IMR-90 (cell line): ENCODE measurements around the gene ZNF888. TPM values are rescaled to one million over a fixed set of nuclear protein-coding genes. Genes with fewer than 3 reads are reported as not detected.
A peak's percentile ranks its signal among the peaks of the same experiment; 100 is the strongest.
"Not testable (repeated sequence)": the region's sequence is repeated elsewhere in the genome, so short reads cannot be mapped to it uniquely, and the experiment has no call there.

Experiments used
- ATAC-seq: fragments of 200-7000 bp; cut with Tn5 transposase; 2 replicates; pipeline ENCODE4 v1.9.1; 2020; ENCODE audit warnings: low read depth, mild to moderate bottlenecking, moderate library complexity
- BruUV-seq: library from RNA; stranded (reverse); fragments of 400-500 nt; replicated peaks from 2 replicates; lab custom pipeline; 2021; lab: Mats Ljungman, UMichigan
- CTCF ChIA-PET: fragments of 300-600 bp; formaldehyde crosslinking; extraction: SDS; loops from one replicate; lab custom pipeline; 2021; ENCODE audit warnings: antibody characterized with exemption; lab: Yijun Ruan, JAX
- POLR2A ChIA-PET: fragments of 300-600 bp; sonication (Branson Sonifier 250); formaldehyde crosslinking; loops from one replicate; lab custom pipeline; 2022; ENCODE audit warnings: antibody characterized with exemption; ENCODE audit not compliant: unreplicated experiment; lab: Charles Lee
- DNase-seq: peaks from one replicate; pipeline ENCODE4 v3.0.0; 2013
- H2AFZ ChIP-seq: replicated peaks from 2 replicates; pipeline ENCODE3; 2013; ENCODE audit warnings: low read length, mild to moderate bottlenecking; ENCODE audit not compliant: poor library complexity
- H2AK5ac ChIP-seq: 2 replicates; pipeline ENCODE4 v1.6.1; 2013; ENCODE audit warnings: low read depth, low read length, inconsistent platforms
- H2AK9ac ChIP-seq: replicated peaks from 2 replicates; pipeline ENCODE3; 2013; ENCODE audit warnings: mild to moderate bottlenecking, low read depth, low read length, moderate library complexity; ENCODE audit not compliant: poor library complexity
- H2BK120ac ChIP-seq: 2 replicates; pipeline ENCODE4 v1.6.1; 2013; ENCODE audit warnings: low read depth, low read length, inconsistent platforms
- H2BK15ac ChIP-seq: 3 replicates; pipeline ENCODE4 v1.6.1; 2013; ENCODE audit warnings: low read depth, low read length, inconsistent platforms
- H2BK20ac ChIP-seq: 2 replicates; pipeline ENCODE4 v1.6.1; 2013; ENCODE audit warnings: low read depth, mild to moderate bottlenecking, inconsistent platforms, low read length, moderate library complexity
- H2BK5ac ChIP-seq: 2 replicates; pipeline ENCODE4 v1.6.1; 2013; ENCODE audit warnings: mild to moderate bottlenecking, low read depth, low read length, inconsistent platforms; ENCODE audit not compliant: poor library complexity, severe bottlenecking
- H3K14ac ChIP-seq: replicated peaks from 2 replicates; pipeline ENCODE4 v1.6.1; 2013; ENCODE audit warnings: low read depth, low read length, inconsistent platforms
- H3K18ac ChIP-seq: 2 replicates; pipeline ENCODE4 v1.6.1; 2013; ENCODE audit warnings: low read depth, low read length, control low read depth
- H3K23ac ChIP-seq: 2 replicates; pipeline ENCODE4 v1.6.1; 2013; ENCODE audit warnings: low read depth, low read length, inconsistent platforms
- H3K27ac ChIP-seq: 2 replicates; pipeline ENCODE4 v1.5.1; 2013; ENCODE audit warnings: mild to moderate bottlenecking, control low read depth, low read length; ENCODE audit not compliant: insufficient read depth
- H3K27me3 ChIP-seq: 2 replicates; pipeline ENCODE4 v1.6.1; 2013; ENCODE audit warnings: low read length; ENCODE audit not compliant: control insufficient read depth, insufficient read depth
- H3K36me3 ChIP-seq: 2 replicates; pipeline ENCODE4 v1.6.1; 2013; ENCODE audit warnings: low read length, mixed read lengths; ENCODE audit not compliant: control insufficient read depth, insufficient read depth
- H3K4ac ChIP-seq: 2 replicates; pipeline ENCODE4 v1.6.1; 2013; ENCODE audit warnings: low read depth, low read length, inconsistent platforms
- H3K4me1 ChIP-seq: 2 replicates; pipeline ENCODE4 v1.6.1; 2013; ENCODE audit warnings: low read length, mixed read lengths; ENCODE audit not compliant: control insufficient read depth, insufficient read depth
- H3K4me2 ChIP-seq: 2 replicates; pipeline ENCODE4 v1.6.1; 2013; ENCODE audit warnings: low read depth, mild to moderate bottlenecking, control low read depth, low read length, moderate library complexity
- H3K4me3 ChIP-seq: 2 replicates; pipeline ENCODE4 v1.5.1; 2013; ENCODE audit warnings: low read depth, mild to moderate bottlenecking, control low read depth, low read length, moderate library complexity; ENCODE audit not compliant: insufficient read depth
- H3K56ac ChIP-seq: 2 replicates; pipeline ENCODE4 v1.6.1; 2013; ENCODE audit warnings: low read length, inconsistent platforms; ENCODE audit not compliant: insufficient read depth; ENCODE audit errors: extremely low read depth
- H3K79me1 ChIP-seq, 2 experiments: 2 replicates each; pipeline ENCODE4 v1.6.1; 2013; ENCODE audit warnings: low read length in 2 of 2, inconsistent platforms in 1 of 2, low read depth in 1 of 2
- H3K9ac ChIP-seq: 2 replicates; pipeline ENCODE4 v1.6.1; 2013; ENCODE audit warnings: low read depth, low read length, control low read depth
- H3K9me1 ChIP-seq: 2 replicates; pipeline ENCODE4 v1.6.1; 2013; ENCODE audit warnings: low read length, inconsistent platforms; ENCODE audit not compliant: insufficient read depth
- H3K9me3 ChIP-seq: 2 replicates; pipeline ENCODE4 v1.6.1; 2013; ENCODE audit warnings: low read length; ENCODE audit not compliant: control insufficient read depth, insufficient read depth
- H4K20me1 ChIP-seq: 2 replicates; pipeline ENCODE4 v1.6.1; 2013; ENCODE audit warnings: low read length, inconsistent platforms; ENCODE audit not compliant: insufficient read depth
- H4K5ac ChIP-seq: 2 replicates; pipeline ENCODE4 v1.6.1; 2013; ENCODE audit warnings: mild to moderate bottlenecking, low read depth, low read length, control low read depth
- H4K8ac ChIP-seq, 2 experiments: 2 replicates each; pipeline ENCODE4 v1.6.1; 2013; ENCODE audit warnings: low read depth in 2 of 2, low read length in 2 of 2, control low read depth in 1 of 2, inconsistent platforms in 1 of 2
- H4K91ac ChIP-seq: 2 replicates; pipeline ENCODE4 v1.6.1; 2013; ENCODE audit warnings: low read depth, low read length, inconsistent platforms; ENCODE audit not compliant: insufficient read depth
- CEBPB ChIP-seq: IDR thresholded peaks from 2 replicates; pipeline ENCODE4 v1.6.1; 2012; ENCODE audit warnings: low read depth, low read length, improper control_type of control experiment
- WGBS, 2 experiments: methylation state at CpG; one replicate each; pipeline versions ENCODE4 v1.1.5 to v1.1.7; 2013; ENCODE audit warnings: missing lambda C conversion rate in 2 of 2; ENCODE audit not compliant: insufficient read length in 1 of 2; ENCODE audit errors: extremely low coverage in 2 of 2; 5-methylcytosine and 5-hydroxymethylcytosine counted together
- dilution Hi-C: fragments of 300-500 bp; cut with HindIII; formaldehyde crosslinking; loops from one replicate; pipeline ENCODE4 v1.14.3; 2018; ENCODE audit warnings: low sequenced_read_pairs; ENCODE audit not compliant: unreplicated experiment
- in situ Hi-C: fragments of 300-500 bp; cut with MboI; formaldehyde crosslinking; loops from 3 replicates; pipeline ENCODE4 v1.14.3; 2019; ENCODE audit warnings: low sequenced_read_pairs, inconsistent platforms, mixed read lengths
- intact Hi-C: fragments of 100-400 bp; cut with micrococcal nuclease; formaldehyde crosslinking; loops from 2 replicates; pipeline ENCODE4 v1.10.0; 2022
- polyA plus RNA-seq, 3 experiments: library from polyadenylated mRNA; depleted of rRNA; stranded (reverse); fragments of >200 nt; gene quantifications; 2 replicates each; pipeline ENCODE4 v1.2.3, GENCODE V29; 2012; ENCODE audit warnings: low replicate concordance in 1 of 3
- total RNA-seq: library from RNA; depleted of rRNA; stranded (reverse); fragments of >200 nt; gene quantifications from 2 replicates; pipeline ENCODE4 v1.2.3, GENCODE V29; 2012
- TF ChIP-seq, protein P1 (sequence below): fragments of 150-350 bp; IDR thresholded peaks from 2 replicates; pipeline ENCODE4 v1.6.1; 2016; ENCODE audit warnings: low read depth, mild to moderate bottlenecking, low read length, moderate library complexity, borderline replicate concordance

ZNF888 gene
- total and polyA plus RNA-seq, 2 of the 4 experiments (the other 2 are of a cell fraction), result 0.82 to 6.1 TPM

DNA sequence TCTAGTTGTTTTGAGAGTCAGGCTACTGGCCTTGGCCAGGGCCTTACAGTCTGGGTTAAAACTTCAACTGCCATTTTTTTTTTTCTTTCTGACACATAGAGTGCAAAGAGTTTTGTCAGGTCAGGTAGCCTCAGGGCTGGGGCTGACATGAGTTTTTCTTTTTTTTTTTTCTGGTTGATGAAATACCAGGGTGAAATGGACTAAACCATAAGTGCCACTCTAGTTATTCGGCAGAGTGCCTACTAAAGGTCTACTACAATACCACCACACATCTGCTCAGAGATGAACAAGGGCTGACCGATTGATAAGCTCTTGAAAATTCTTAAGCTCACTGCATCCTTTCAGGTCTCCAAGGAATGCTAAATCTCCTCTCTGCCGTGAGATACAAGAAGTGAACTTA, 21.4 kb downstream of the ZNF888 start:
- H3K4me1 ChIP-seq, result no peaks in the 10 kb centered on the region
- no peak overlapping the region for H2AK9ac ChIP-seq
- H4K20me1 ChIP-seq, result no peaks in the 10 kb centered on the region
- no peak overlapping the region for H2AK5ac ChIP-seq
- no peak overlapping the region for H3K18ac ChIP-seq
- H2BK5ac ChIP-seq, result no peak overlapping the region
- intact Hi-C loops (no loop called here), in situ Hi-C loops (no loop called here), dilution Hi-C loops (no loop called here)
- TF ChIP-seq, protein P1, sequence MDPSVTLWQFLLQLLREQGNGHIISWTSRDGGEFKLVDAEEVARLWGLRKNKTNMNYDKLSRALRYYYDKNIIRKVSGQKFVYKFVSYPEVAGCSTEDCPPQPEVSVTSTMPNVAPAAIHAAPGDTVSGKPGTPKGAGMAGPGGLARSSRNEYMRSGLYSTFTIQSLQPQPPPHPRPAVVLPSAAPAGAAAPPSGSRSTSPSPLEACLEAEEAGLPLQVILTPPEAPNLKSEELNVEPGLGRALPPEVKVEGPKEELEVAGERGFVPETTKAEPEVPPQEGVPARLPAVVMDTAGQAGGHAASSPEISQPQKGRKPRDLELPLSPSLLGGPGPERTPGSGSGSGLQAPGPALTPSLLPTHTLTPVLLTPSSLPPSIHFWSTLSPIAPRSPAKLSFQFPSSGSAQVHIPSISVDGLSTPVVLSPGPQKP, result no peak
- no peak for TF ChIP-seq CEBPB
- no peak overlapping the region for H2BK15ac ChIP-seq
- no peak overlapping the region for H4K5ac ChIP-seq
- no peak for ATAC-seq
- no peaks in the 10 kb centered on the region for H3K9me3 ChIP-seq
- no peak overlapping the region for H2AFZ ChIP-seq
- no peak overlapping the region for H3K4ac ChIP-seq
- H4K8ac ChIP-seq, result no peak overlapping the region
- no peak overlapping the region for H3K14ac ChIP-seq
- H3K4me3 ChIP-seq, result no peak overlapping the region
- H3K56ac ChIP-seq, result no peak overlapping the region
- WGBS, 2 experiments, result no CpG with 5 or more reads among the region's 3 CpGs
- peaks cover 0 to under 1% of the 10 kb centered on the region in 2 experiments; a peak in 1 of 4 replicates for H3K79me1 ChIP-seq
- no peaks in the 10 kb centered on the region for H3K27me3 ChIP-seq
- no peak for DNase-seq
- no peak overlapping the region for H2BK20ac ChIP-seq
- CTCF ChIA-PET, result interaction anchor here (0.6 to 0.7 kb wide), 2 partner anchors 88 to 1096 kb away, joined by 3 to 4 read pairs; no protein-coding TSS in a partner anchor
- H3K36me3 ChIP-seq, result 0 out of 2 replicates have a peak, but pooled peaks cover 2% of the 10 kb centered on the region
- H3K27ac ChIP-seq, result no peak overlapping the region
- POLR2A ChIA-PET, result no interaction called here
- BruUV-seq, result no TSS peak
- H3K23ac ChIP-seq, result no peak overlapping the region
- H4K91ac ChIP-seq, result no peak overlapping the region
- H2BK120ac ChIP-seq, result no peak overlapping the region
- H3K9ac ChIP-seq, result no peak overlapping the region
- H3K9me1 ChIP-seq, result no peaks in the 10 kb centered on the region
- H3K4me2 ChIP-seq, result no peak overlapping the region

DNA sequence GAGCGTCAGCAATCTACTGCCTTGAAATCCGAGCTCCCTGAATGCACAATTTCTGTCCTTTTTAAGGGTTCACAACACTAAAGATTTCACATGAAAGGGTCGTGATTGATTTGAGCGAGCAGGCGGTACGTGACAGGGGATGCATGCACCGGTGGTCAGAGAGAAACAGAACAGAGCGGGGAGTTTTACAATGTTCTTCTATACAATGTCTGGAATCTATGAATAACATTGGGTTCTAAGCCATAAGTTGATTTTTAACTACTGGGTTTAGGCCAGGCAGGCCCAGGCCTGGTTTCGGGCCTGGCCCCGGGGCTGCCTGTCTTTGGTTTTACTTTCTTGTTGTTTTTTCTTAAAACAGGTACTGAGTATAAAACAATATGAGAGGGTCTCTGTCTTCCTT, 24.6 kb downstream of the ZNF888 start:
- H2AFZ ChIP-seq, H2BK20ac ChIP-seq, ATAC-seq, H3K4me3 ChIP-seq, POLR2A ChIA-PET, H3K56ac ChIP-seq, H3K27me3 ChIP-seq, DNase-seq, H2BK15ac ChIP-seq, H2BK120ac ChIP-seq, BruUV-seq, H2BK5ac ChIP-seq, H2AK5ac ChIP-seq, H3K9ac ChIP-seq, H3K79me1 ChIP-seq, H3K9me1 ChIP-seq, H3K14ac ChIP-seq, H3K18ac ChIP-seq, H3K36me3 ChIP-seq, intact Hi-C loops, CTCF ChIA-PET, dilution Hi-C loops, H4K20me1 ChIP-seq, H3K27ac ChIP-seq, H3K23ac ChIP-seq, H3K4me1 ChIP-seq, H3K4me2 ChIP-seq, H2AK9ac ChIP-seq, H4K5ac ChIP-seq, H4K91ac ChIP-seq, H3K9me3 ChIP-seq, H3K4ac ChIP-seq, in situ Hi-C loops: not testable (repeated sequence)
- H4K8ac ChIP-seq, result peak overlapping the region in 1 of 2 experiments; percentile 77; a peak in 1 of 4 replicates
- WGBS, 2 experiments, result 100% methylated on average over 1 of the region's 10 CpGs; no CpG with 5 or more reads in 1 of the 2 experiments
